Occipital lobe (tissue), 2 donors: Measurements from ENCODE around the gene AAK1. TPM values are rescaled to one million over a fixed set of nuclear protein-coding genes. Genes with fewer than 3 reads are reported as not detected.
"Not testable (repeated sequence)": the region's sequence is repeated elsewhere in the genome, so short reads cannot be mapped to it uniquely, and the experiment has no call there.

Experiments
- DNase-seq: peaks from one replicate; lab custom pipeline; 2025; lab: John Stamatoyannopoulos, UW
- total RNA-seq: library from RNA; depleted of rRNA; stranded (reverse); fragments of >200 nt; gene quantifications from one replicate; pipeline ENCODE4 v1.2.3, GENCODE V29; 2014

Gene AAK1
- total RNA-seq, 1 donor from 2014 or later, result 37.7 TPM

GRCh38 chr2:69453475-69454129, 189.9 kb downstream of the AAK1 start:
- DNase-seq, result no peak

GRCh38 chr2:69452687-69453086, 190.9 kb downstream of the AAK1 start:
- no peak for DNase-seq

GRCh38 chr2:69450735-69451416, 192.7 kb downstream of the AAK1 start:
- no peak for DNase-seq

- no peak for DNase-seq
Measured at GRCh38 chr2:69449906-69450305, 193.6 kb downstream of the AAK1 start.

GRCh38 chr2:69443673-69444072, 199.9 kb downstream of the AAK1 start:
- DNase-seq, result not testable (repeated sequence)

GRCh38 chr2:69439499-69439898, 204.0 kb downstream of the AAK1 start:
- DNase-seq, result not testable (repeated sequence)

GRCh38 chr2:69438580-69438979, 205.0 kb downstream of the AAK1 start:
- no peak for DNase-seq

- no peak for DNase-seq
Measured at GRCh38 chr2:69437751-69438154, 205.8 kb downstream of the AAK1 start.

- peak; percentile 93 for DNase-seq
Measured at GRCh38 chr2:69436938-69437750, 206.4 kb downstream of the AAK1 start, which contains the start of gene NFU1. NFU1 (minus strand) TSS chr2:69437435; CDS start chr2:69437422, 13 bp downstream.

GRCh38 chr2:69436596-69436937, 207.0 kb downstream of the AAK1 start:
- no peak for DNase-seq

- no peak for DNase-seq
Measured at GRCh38 chr2:69434753-69435152, 208.8 kb downstream of the AAK1 start.

- no peak for DNase-seq
Measured at GRCh38 chr2:69429491-69430183, 213.9 kb downstream of the AAK1 start.

GRCh38 chr2:69428981-69429380, 214.6 kb downstream of the AAK1 start:
- no peak for DNase-seq

- no peak for DNase-seq
Measured at GRCh38 chr2:69424419-69424818, 219.1 kb downstream of the AAK1 start.

- no peak for DNase-seq
Measured at GRCh38 chr2:69422198-69422597, 221.3 kb downstream of the AAK1 start.

- not testable (repeated sequence) for DNase-seq
Measured at GRCh38 chr2:69419111-69419510, 224.4 kb downstream of the AAK1 start.

- DNase-seq, result no peak
Measured at GRCh38 chr2:69416147-69416546, 227.4 kb downstream of the AAK1 start.
